GM12891 (cell line): ENCODE results near the gene CSNK2A1.

Experiments used
- PAX5 ChIP-seq: IDR thresholded peaks from 2 replicates; pipeline ENCODE4 v1.6.1; 2011; ENCODE audit warnings: low read length, moderate library complexity, mild to moderate bottlenecking; ENCODE audit not compliant: insufficient read depth, severe bottlenecking
- POLR2A ChIP-seq: IDR thresholded peaks from 2 replicates; pipeline ENCODE4 v1.6.1; 2011; ENCODE audit warnings: low read depth, low read length, control low read depth
- POLR2AphosphoS5 ChIP-seq: IDR thresholded peaks from 2 replicates; pipeline ENCODE4 v1.6.1; 2011; ENCODE audit warnings: low read depth, low read length, control low read depth
- POU2F2 ChIP-seq: IDR thresholded peaks from 2 replicates; pipeline ENCODE4 v1.6.1; 2011; ENCODE audit warnings: low read depth, mild to moderate bottlenecking, control low read depth, low read length, moderate library complexity
- SPI1 ChIP-seq: IDR thresholded peaks from 2 replicates; pipeline ENCODE4 v1.6.1; 2011; ENCODE audit warnings: low read depth, low read length, control low read depth
- TAF1 ChIP-seq: IDR thresholded peaks from 2 replicates; pipeline ENCODE4 v1.6.1; 2011; ENCODE audit warnings: low read depth, low read length, control low read depth

- no peak for TF ChIP-seq POLR2AphosphoS5
- TF ChIP-seq POLR2A, result no peak
- TF ChIP-seq TAF1, result no peak
- TF ChIP-seq POU2F2, result no peak
- TF ChIP-seq PAX5, result no peak
- TF ChIP-seq SPI1, result no peak
Measured at GRCh38 chr20:560680-561079, 17.1 kb upstream of the CSNK2A1 start.
